Stimulated activated memory B cell treated with anti-CD40 and anti-IgM and Interleukin-4, amounts not matched to agents 10 μg/mL and 1 μg/mL and 100 μg/mL, for 72 hours (primary cell): ENCODE results near the gene LDLRAD2.
"Not testable (repeated sequence)": the region's sequence is repeated elsewhere in the genome, so short reads cannot be mapped to it uniquely, and the experiment has no call there.

Experiments
- ATAC-seq: fragments of 150-1000 bp; cut with Tn5 transposase; 2 replicates; pipeline ENCODE4 v1.10.0; 2021
- H3K27ac Mint-ChIP-seq: one replicate; pipeline ENCODE4 v1.8.0; 2022; ENCODE audit warnings: mild to moderate bottlenecking, mixed read lengths
- H3K27me3 Mint-ChIP-seq: one replicate; pipeline ENCODE4 v1.8.0; 2022; ENCODE audit warnings: mixed read lengths
- H3K36me3 Mint-ChIP-seq: one replicate; pipeline ENCODE4 v1.8.0; 2022; ENCODE audit warnings: mixed read lengths
- H3K4me1 Mint-ChIP-seq: one replicate; pipeline ENCODE4 v1.8.0; 2022; ENCODE audit warnings: mixed read lengths
- H3K4me3 Mint-ChIP-seq: one replicate; pipeline ENCODE4 v1.8.0; 2022; ENCODE audit warnings: mild to moderate bottlenecking, moderate library complexity, mixed read lengths
- H3K9me3 Mint-ChIP-seq: one replicate; pipeline ENCODE4 v1.8.0; 2022; ENCODE audit warnings: mixed read lengths

LDLRAD2 gene

DNA sequence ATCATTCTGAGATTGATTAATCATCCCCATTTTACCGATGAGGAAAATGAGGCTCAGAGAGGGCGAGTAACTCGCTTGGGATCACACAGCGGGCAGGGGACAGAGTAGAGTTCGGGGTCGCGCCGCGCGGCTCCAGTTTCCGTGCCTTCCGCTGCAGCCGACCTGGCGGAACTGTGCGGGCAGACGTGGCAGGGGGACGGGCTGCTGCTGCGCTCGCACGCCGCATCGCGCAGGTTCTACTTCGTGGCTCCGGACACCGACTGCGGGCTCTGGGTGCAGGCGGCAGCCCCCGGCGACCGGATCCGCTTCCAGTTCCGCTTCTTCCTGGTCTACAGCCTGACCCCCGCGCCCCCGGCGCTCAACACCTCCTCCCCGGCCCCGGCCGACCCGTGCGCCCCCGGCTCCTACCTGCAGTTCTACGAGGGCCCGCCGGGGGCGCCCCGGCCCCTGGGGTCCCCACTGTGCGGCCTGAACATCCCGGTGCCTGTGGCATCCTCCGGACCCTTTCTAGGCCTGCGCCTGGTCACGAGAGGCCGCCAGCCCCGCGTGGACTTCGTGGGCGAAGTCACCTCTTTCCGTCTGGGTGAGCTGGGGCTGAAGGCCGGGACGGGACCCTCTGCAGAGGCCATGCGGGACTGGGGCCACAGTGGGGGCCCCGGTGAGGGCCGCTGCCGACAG is 2.3 kb downstream of the LDLRAD2 start:
- H3K4me3 Mint-ChIP-seq: peak overlapping the region; percentile 64
- peak; percentile 83 for ATAC-seq
- H3K27me3 Mint-ChIP-seq: no peaks in the 10 kb centered on the region
- H3K4me1 Mint-ChIP-seq: peaks cover 12% of the 10 kb centered on the region
- H3K36me3 Mint-ChIP-seq: no peaks in the 10 kb centered on the region
- H3K27ac Mint-ChIP-seq: no peak overlapping the region
- H3K9me3 Mint-ChIP-seq: no peaks in the 10 kb centered on the region

DNA sequence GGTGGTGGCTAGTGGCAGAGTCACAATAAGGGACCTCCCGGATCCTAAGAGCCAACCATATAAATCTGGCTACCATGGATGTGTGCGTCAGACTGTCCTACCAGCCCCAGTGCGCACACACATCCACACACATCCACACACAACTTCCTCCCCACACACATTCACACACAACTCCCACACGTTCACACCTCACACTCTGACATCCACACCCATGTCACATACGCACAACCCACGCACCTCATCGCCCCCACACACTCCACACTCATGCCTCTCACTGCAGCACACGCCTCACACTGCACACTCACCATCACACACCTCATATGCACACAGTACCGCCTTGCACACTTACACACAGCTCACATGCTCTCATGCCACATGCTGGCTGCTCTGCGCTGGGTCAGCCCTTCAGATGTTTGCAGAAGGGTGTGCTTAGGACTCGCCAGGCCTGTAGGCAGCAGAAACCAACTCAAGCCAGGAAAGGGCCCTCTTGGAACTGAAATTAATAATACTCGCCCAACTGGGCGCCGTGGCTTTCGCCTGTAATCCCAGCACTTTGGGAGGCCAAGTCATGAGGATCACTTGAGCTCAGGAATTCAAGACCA is 3.0 kb downstream of the LDLRAD2 start:
- Mint-ChIP-seq H3K27me3 (no peaks in the 10 kb centered on the region), H3K27ac (peak overlapping the region; percentile 0)
- no peak for ATAC-seq

DNA sequence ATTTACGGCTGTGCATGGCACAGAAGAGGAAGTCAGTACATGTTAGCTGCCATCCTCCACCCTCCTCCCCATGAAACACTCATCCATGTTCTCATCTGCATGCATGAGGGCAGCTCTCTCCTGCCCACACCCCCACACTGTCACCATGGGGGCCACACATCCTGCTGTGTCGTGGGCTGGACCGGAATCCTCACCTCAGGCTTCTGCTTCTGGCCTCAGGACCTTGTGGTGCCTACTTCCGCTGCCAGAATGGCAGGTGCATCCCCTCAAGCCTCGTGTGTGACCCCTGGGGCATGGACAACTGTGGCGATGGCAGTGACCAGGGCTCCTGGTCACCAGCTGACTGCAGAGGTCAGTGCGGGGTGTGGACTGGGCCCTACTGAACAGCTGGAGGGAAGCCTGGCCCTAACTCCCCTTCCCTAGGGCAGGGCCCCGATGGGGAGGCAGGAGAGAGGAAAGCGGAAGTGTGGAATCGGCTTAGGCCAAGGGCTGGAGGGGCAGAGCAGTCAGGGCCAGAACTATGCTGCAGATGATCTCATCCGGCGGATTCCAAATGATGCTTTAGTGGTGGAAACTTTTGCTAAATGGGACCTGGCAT is 3.8 kb downstream of the LDLRAD2 start:
- peak; percentile 55 for ATAC-seq
- Mint-ChIP-seq H3K27me3 (no peaks in the 10 kb centered on the region), H3K27ac (peak overlapping the region; percentile 78), H3K4me3 (no peak overlapping the region), H3K4me1 (peaks cover 12% of the 10 kb centered on the region), H3K36me3 (no peaks in the 10 kb centered on the region), H3K9me3 (no peaks in the 10 kb centered on the region)

More for the DNA sequence above, 3.0 kb downstream of the LDLRAD2 start:
- Mint-ChIP-seq H3K4me3 (peak overlapping the region; percentile 32), H3K9me3 (no peaks in the 10 kb centered on the region), H3K36me3 (no peaks in the 10 kb centered on the region), H3K4me1 (peaks cover 12% of the 10 kb centered on the region)

DNA sequence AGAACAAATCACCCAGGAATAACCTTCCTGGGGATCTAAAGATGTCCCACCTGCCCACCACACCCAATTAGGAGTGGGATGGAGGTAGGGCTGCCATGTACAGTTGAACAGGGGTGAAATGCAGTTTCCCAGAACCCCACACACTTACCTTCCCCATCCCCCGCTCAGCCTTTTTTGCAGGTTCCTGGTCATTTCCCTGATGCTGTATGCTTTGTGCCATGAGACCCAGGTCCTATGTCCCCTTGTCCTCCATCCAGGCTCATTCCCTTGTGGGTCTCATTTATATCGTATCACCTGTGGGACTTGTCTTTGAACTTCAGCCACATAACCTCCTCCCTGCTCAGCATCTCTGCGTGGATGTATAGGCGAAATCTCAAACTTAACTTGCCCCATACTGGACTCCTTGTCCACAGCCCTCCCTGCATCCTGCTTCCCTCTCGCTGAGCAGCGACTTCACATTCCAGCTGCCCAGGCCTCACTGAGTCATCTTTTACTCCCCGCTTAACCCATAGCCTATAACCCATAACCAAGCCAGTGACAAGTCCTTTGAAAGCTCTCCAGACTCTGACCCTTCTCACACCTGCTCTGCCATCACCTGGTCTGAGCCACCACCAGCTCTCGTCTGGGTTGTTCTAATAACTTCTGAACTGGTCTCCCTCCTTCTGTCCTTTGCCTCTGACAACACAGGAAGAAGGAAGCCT is 4.7 kb downstream of the LDLRAD2 start:
- H3K4me3 Mint-ChIP-seq: no peak overlapping the region
- H3K9me3 Mint-ChIP-seq: no peaks in the 10 kb centered on the region
- no peaks in the 10 kb centered on the region for H3K36me3 Mint-ChIP-seq
- no peak for ATAC-seq
- peaks cover 12% of the 10 kb centered on the region for H3K4me1 Mint-ChIP-seq
- H3K27ac Mint-ChIP-seq: peak overlapping the region; percentile 78
- H3K27me3 Mint-ChIP-seq: no peaks in the 10 kb centered on the region

DNA sequence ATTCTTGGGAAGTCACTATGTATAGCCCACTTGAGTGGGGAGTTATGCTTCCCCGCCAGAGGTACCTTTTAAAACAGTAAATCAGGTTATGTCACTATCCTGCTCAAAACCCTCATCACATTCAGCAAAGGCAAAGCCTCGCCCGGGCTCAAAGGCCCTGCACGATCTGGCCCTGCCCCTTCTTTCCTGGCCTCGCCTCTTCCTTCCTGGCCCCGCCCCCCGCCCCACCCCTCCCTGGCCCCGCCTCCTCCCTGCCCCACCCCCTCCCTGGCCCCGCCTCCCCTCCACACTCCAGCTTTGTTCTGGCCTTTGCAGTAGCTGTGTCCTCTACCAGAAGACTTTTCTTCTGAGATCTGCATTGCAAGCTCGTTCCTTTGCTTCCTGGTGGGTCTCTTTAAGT is 6.6 kb downstream of the LDLRAD2 start:
- H3K36me3 Mint-ChIP-seq: no peaks in the 10 kb centered on the region
- no peaks in the 10 kb centered on the region for H3K27me3 Mint-ChIP-seq
- no peak overlapping the region for H3K4me3 Mint-ChIP-seq
- no peak overlapping the region for H3K27ac Mint-ChIP-seq
- H3K9me3 Mint-ChIP-seq: no peaks in the 10 kb centered on the region
- peaks cover 14% of the 10 kb centered on the region for H3K4me1 Mint-ChIP-seq
- no peak for ATAC-seq

DNA sequence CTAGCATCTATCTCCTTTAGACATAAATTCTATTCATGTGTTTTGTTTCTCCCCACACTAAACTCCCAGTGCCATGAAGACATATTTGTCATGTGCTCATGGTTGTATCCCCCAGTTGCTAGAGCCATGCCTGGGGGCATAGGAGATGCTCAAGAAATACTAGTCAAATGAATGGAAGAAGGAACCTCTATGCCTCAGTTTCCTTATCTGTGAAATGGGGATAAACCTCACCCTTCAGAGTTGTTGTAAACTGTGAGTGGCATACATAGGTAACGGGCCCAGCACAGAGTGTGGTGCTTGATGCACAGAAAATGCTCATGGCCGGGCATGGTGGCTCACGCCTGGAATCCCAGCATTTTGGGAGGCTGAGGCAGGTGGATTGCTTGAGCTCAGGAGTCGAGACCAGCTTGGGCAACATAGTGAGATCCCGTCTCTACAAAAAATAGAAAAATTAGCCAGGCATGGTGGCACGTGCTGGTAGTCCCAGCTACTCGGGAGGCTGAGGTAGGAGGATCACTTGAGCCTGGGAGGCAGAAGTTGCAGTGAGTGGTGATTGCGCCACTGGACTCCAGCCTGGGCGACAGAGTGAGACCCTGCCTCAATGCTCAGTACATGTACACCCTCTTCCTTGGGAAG is 8.7 kb downstream of the LDLRAD2 start:
- H3K27ac Mint-ChIP-seq: no peak overlapping the region
- ATAC-seq: no peak
- H3K4me1 Mint-ChIP-seq: peaks cover 9% of the 10 kb centered on the region
- no peaks in the 10 kb centered on the region for H3K27me3 Mint-ChIP-seq
- H3K4me3 Mint-ChIP-seq: no peak overlapping the region
- H3K9me3 Mint-ChIP-seq: no peaks in the 10 kb centered on the region
- no peaks in the 10 kb centered on the region for H3K36me3 Mint-ChIP-seq

DNA sequence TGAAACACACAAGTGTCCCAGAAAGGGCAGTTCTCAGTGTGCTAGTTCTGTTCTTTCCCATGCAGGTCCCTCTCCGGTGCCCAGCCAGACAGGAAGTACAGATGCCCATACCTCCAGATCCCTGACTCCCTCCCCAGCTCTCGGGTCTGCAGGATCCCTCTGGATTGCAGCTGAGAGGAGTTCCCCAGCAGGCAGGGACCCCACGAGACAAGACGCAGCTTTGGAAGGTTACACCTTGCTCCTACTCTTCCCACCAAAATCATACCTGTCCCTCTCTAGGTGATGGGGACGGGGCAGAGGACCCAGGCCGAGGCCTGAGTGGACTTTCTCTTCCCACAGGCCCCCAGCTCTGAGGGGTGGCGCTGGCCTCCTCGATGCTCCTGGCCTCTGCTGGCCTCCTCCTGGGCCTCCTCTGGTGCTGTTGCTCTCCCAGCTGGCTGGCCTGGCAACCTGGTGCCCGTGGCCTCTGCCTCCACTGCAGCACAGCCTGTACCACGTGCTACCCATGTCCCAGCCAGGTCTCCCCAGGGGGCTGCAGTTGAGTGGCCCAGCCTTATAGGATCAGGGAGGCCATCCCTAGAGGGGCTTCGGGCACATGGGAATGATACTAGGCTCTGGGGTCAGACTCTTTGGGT is 9.4 kb downstream of the LDLRAD2 start:
- peak overlapping the region; percentile 32 for H3K27ac Mint-ChIP-seq

DNA sequence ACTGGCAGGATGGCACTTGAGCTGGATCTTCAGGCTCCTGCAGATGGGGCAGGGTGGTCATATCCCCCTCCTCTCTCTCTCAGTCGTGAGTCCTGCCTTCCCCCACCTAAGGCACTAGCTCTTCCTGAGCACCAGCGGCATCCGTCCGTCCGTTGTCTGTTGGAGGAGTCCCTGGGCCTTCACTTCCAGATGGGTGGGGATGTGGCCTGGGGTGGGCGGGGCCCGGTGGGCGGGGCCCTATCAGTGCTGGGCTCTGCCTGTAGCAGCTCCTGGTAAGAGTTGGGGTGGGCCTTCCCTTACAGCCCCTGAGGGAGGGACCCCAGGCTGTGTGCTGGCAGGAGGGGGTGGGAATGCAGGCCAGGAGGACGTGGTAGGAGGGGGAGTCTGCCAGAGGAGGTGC is 10.3 kb downstream of the LDLRAD2 start:
- Mint-ChIP-seq H3K9me3 (no peaks in the 10 kb centered on the region), H3K4me1 (peaks cover 4% of the 10 kb centered on the region), H3K4me3 (no peak overlapping the region), H3K27ac (no peak overlapping the region), H3K36me3 (no peaks in the 10 kb centered on the region), H3K27me3 (no peaks in the 10 kb centered on the region)
- ATAC-seq: no peak

More for the DNA sequence above, 9.4 kb downstream of the LDLRAD2 start:
- no peak for ATAC-seq
- Mint-ChIP-seq H3K4me3 (no peak overlapping the region), H3K9me3 (no peaks in the 10 kb centered on the region), H3K4me1 (peaks cover 4% of the 10 kb centered on the region), H3K36me3 (no peaks in the 10 kb centered on the region), H3K27me3 (no peaks in the 10 kb centered on the region)

DNA sequence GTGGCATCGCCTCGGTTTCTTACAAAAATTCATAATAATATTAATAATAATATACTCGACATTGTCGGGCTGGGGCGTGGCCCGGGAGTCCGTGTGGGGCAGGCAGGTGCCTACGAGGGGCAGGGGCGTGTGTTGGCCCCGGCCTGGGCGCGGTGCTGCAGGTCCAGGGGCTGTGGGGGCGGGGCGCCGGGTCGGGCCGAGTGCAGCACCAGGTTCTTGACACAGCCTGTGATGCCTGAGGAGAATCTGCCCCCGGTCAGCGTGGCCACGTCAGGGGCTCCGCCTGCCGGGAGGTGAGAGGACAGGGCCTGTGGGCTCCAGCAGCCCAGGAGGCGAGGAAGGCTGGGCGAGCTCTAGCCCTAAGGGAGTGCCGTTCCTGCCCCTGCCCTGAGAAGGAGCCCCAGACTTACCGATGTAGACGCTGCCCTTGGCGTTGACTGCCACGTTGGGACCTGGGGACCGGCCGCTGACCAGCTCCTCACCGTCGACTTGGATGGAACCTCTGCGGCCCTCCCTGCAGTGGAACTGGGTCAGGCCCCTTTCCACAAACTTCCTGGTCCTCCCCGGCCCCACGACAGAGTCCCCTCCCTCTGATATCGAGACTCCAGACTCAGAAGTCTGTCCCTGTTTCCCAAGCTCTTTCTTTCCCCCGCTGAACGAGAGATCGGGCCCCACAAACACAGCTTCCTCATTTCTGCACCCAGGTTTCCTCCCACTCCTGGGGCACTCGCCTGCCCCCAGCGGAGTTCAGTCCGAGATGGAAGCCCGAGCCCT is 11.3 kb downstream of the LDLRAD2 start:
- ATAC-seq: no peak
- no peaks in the 10 kb centered on the region for H3K9me3 Mint-ChIP-seq
- H3K4me1 Mint-ChIP-seq: peaks cover 4% of the 10 kb centered on the region
- no peaks in the 10 kb centered on the region for H3K27me3 Mint-ChIP-seq
- H3K27ac Mint-ChIP-seq: peak overlapping the region; percentile 61
- no peak overlapping the region for H3K4me3 Mint-ChIP-seq
- H3K36me3 Mint-ChIP-seq: no peaks in the 10 kb centered on the region

DNA sequence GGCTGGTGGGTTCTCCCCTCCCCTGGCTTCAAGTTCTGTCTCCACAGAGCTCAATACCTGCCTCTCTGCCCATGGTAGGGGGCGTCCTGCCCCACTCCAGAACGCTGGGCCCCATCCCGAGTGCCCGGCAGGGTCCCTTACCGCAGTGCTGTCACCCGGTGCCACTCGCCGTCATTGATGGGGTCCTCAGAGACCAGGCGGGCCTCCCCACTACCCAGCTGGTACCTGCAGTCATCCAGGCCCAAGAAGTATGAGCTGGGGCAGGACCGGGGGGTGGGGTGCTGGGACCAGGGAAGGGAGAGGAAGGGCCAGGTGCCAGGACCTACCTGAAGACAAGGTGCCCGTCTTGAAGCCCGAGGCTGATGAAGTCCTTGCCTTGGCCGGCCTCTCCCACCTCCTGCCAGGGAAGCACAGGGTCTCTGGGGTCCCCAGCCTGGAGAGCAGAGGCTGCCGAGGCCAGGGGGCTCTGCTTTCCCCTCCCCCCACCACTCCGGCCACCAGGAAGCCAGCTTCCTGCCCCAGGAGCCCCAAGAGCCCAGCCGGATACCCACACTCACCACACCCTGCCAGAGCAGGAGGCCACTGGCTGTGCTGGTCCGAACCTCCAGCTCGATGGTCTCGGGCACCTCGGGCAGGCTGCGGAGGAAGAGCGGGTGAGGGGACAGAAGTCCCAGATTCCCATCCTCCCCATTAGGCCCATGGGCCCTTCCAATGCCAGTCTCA is 12.1 kb downstream of the LDLRAD2 start:
- Mint-ChIP-seq H3K27ac (peak overlapping the region; percentile 61), H3K27me3 (no peaks in the 10 kb centered on the region), H3K36me3 (no peaks in the 10 kb centered on the region), H3K4me3 (no peak overlapping the region), H3K4me1 (peaks cover 4% of the 10 kb centered on the region), H3K9me3 (no peaks in the 10 kb centered on the region)
- ATAC-seq: peak; percentile 29

DNA sequence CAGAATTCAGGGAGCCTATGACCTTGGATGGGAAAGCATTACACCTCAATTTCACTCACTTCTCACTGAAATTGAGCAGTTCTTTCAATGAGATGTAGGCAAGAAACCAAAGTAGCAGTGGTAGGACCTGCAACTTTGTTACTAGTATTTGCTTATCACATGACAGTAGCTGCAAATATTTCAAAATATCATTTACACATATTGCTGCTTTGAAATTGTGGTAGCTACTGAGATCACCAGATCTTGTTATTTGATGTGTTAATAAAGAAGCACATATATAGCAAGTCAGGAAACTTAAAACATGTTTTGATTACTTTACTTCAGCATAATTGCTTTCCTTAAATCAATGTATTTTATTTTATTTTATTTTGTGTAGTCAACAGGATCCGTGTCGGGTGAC is 12.9 kb downstream of the LDLRAD2 start:
- Mint-ChIP-seq H3K9me3 (no peaks in the 10 kb centered on the region), H3K4me1 (peaks cover 4% of the 10 kb centered on the region), H3K36me3 (no peaks in the 10 kb centered on the region), H3K27me3 (no peaks in the 10 kb centered on the region), H3K4me3 (no peak overlapping the region), H3K27ac (no peak overlapping the region)
- no peak for ATAC-seq

DNA sequence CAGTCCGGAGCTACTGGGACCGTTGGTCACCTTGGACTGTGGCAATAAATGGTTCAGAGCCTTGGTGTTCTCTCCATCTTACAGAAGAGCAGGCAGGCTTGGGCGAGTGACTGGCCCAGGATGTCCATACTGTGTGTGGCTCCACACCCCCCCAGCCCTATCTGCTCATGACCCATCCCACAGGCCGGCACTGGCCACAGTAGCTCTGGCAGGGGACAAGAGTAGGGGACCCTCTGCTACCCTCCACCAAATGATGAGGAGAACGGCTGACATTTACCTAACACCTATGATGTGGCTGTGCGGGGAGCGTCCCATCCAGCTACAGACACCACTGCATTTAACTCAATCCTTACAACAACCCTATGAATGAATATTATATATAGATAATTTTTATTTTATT is 13.3 kb downstream of the LDLRAD2 start:
- no peaks in the 10 kb centered on the region for H3K36me3 Mint-ChIP-seq
- no peaks in the 10 kb centered on the region for H3K27me3 Mint-ChIP-seq
- H3K4me3 Mint-ChIP-seq: no peak overlapping the region
- H3K9me3 Mint-ChIP-seq: no peaks in the 10 kb centered on the region
- no peak for ATAC-seq
- H3K4me1 Mint-ChIP-seq: peaks cover 4% of the 10 kb centered on the region
- H3K27ac Mint-ChIP-seq: no peak overlapping the region

DNA sequence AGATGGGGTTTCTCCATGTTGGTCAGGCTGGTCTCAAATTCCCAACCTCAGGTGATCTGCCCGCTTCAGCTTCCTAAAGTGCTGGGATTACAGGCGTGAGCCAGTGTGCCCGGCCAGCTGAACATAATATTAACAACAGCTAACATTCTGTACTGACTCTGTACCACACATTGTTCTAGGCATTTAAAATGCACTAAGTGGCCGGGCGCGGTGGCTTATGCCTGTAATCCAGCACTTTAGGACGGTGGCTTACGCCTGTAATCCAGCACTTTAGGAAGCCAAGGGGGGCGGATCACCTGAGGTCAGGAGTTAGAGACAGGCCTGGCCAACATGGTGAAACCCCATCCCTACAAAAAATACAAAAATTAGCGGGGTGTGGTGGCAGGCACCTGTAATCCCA is 14.6 kb downstream of the LDLRAD2 start:
- not testable (repeated sequence) for H3K4me1 Mint-ChIP-seq, H3K4me3 Mint-ChIP-seq, H3K27ac Mint-ChIP-seq, H3K27me3 Mint-ChIP-seq, ATAC-seq, H3K36me3 Mint-ChIP-seq, H3K9me3 Mint-ChIP-seq
